Activated T-helper 1 cell treated with anti-CD3 and anti-CD28 coated beads, Interleukin-12 subunit alpha, Interleukin-12 subunit beta, Interleukin-2, Interleukin-4 antibody, amounts not matched to agents 30 ng/mL and 10 ng/mL and 1 ng/mL, durations not matched to agents 14 hours and 24 hours and 36 hours (primary cell): ENCODE data around the gene TARS2. TPM values are rescaled to one million over a fixed set of nuclear protein-coding genes. Genes with fewer than 3 reads are reported as not detected.

Experiments
- DNase-seq: peaks from one replicate; pipeline ENCODE4 v3.0.0; 2021; ENCODE audit warnings: low spot score
- H3K27ac Mint-ChIP-seq: one replicate; pipeline ENCODE4 v1.8.0; 2021; ENCODE audit warnings: mild to moderate bottlenecking, mixed read lengths
- H3K27me3 Mint-ChIP-seq: one replicate; pipeline ENCODE4 v1.8.0; 2022; ENCODE audit warnings: mild to moderate bottlenecking, moderate library complexity, mixed read lengths; ENCODE audit not compliant: insufficient read depth
- H3K36me3 Mint-ChIP-seq: one replicate; pipeline ENCODE4 v1.8.0; 2021; ENCODE audit warnings: low read depth, mixed read lengths
- H3K4me1 Mint-ChIP-seq: one replicate; pipeline ENCODE4 v1.8.0; 2021; ENCODE audit warnings: low read depth, mixed read lengths
- H3K4me3 Mint-ChIP-seq: one replicate; pipeline ENCODE4 v1.8.0; 2021; ENCODE audit warnings: mild to moderate bottlenecking, moderate library complexity, mixed read lengths
- H3K9me3 Mint-ChIP-seq: one replicate; pipeline ENCODE4 v1.8.0; 2021; ENCODE audit warnings: mixed read lengths
- intact Hi-C: fragments of 100-400 bp; cut with micrococcal nuclease; formaldehyde crosslinking; loops from one replicate; pipeline ENCODE4 v1.15.1; 2024
- total RNA-seq: library from RNA; stranded (reverse); gene quantifications from 2 replicates; pipeline ENCODE4 v1.2.3, GENCODE V29; 2022

The TARS2 gene
- total RNA-seq, 1 donor from 2014 or later: 77.4 TPM

- intact Hi-C loops: loop anchor here (1.0 kb wide), 1 partner anchor 69 kb away; no protein-coding TSS in a partner anchor
- no peak overlapping the region for H3K27ac Mint-ChIP-seq
- H3K4me3 Mint-ChIP-seq: no peak overlapping the region
- no peaks in the 10 kb centered on the region for H3K9me3 Mint-ChIP-seq
- DNase-seq: no peak
- H3K4me1 Mint-ChIP-seq: peaks cover 4% of the 10 kb centered on the region
- H3K36me3 Mint-ChIP-seq: no peaks in the 10 kb centered on the region
- no peaks in the 10 kb centered on the region for H3K27me3 Mint-ChIP-seq
Observed at GRCh38 chr1:150532860-150533259, 45.6 kb downstream of the TARS2 start.

GRCh38 chr1:150534002-150534401 is 46.8 kb downstream of the TARS2 start:
- no peaks in the 10 kb centered on the region for H3K27me3 Mint-ChIP-seq
- H3K4me3 Mint-ChIP-seq: no peak overlapping the region

GRCh38 chr1:150535511-150536287 is 48.5 kb downstream of the TARS2 start:
- Mint-ChIP-seq H3K4me1 (peaks cover 3% of the 10 kb centered on the region), H3K36me3 (no peaks in the 10 kb centered on the region), H3K27me3 (no peaks in the 10 kb centered on the region), H3K27ac (no peak overlapping the region), H3K9me3 (no peaks in the 10 kb centered on the region), H3K4me3 (no peak overlapping the region)
- no peak for DNase-seq
- intact Hi-C loops: no loop called here

More at GRCh38 chr1:150534002-150534401, 46.8 kb downstream of the TARS2 start:
- Mint-ChIP-seq H3K36me3 (no peaks in the 10 kb centered on the region), H3K4me1 (peaks cover 4% of the 10 kb centered on the region), H3K27ac (no peak overlapping the region), H3K9me3 (no peaks in the 10 kb centered on the region)
- intact Hi-C loops: no loop called here
- DNase-seq: no peak

- no peaks in the 10 kb centered on the region for H3K9me3 Mint-ChIP-seq
Observed at GRCh38 chr1:150536836-150537731, 49.9 kb downstream of the TARS2 start.

GRCh38 chr1:150537732-150538684 is 50.8 kb downstream of the TARS2 start:
- Mint-ChIP-seq H3K9me3 (no peaks in the 10 kb centered on the region), H3K4me1 (no peaks in the 10 kb centered on the region), H3K4me3 (no peak overlapping the region), H3K27ac (no peak overlapping the region), H3K27me3 (no peaks in the 10 kb centered on the region), H3K36me3 (no peaks in the 10 kb centered on the region)
- intact Hi-C loops: no loop called here
- no peak for DNase-seq

More at GRCh38 chr1:150536836-150537731, 49.9 kb downstream of the TARS2 start:
- Mint-ChIP-seq H3K4me3 (no peak overlapping the region), H3K4me1 (no peaks in the 10 kb centered on the region), H3K27ac (no peak overlapping the region), H3K36me3 (no peaks in the 10 kb centered on the region), H3K27me3 (no peaks in the 10 kb centered on the region)
- intact Hi-C loops: no loop called here
- DNase-seq: no peak

- intact Hi-C loops: no loop called here
- H3K27me3 Mint-ChIP-seq: peaks cover 14% of the 10 kb centered on the region
- peaks cover 4% of the 10 kb centered on the region for H3K4me1 Mint-ChIP-seq
- DNase-seq: no peak
- no peaks in the 10 kb centered on the region for H3K36me3 Mint-ChIP-seq
- no peaks in the 10 kb centered on the region for H3K9me3 Mint-ChIP-seq
- H3K4me3 Mint-ChIP-seq: no peak overlapping the region
- H3K27ac Mint-ChIP-seq: no peak overlapping the region
Observed at GRCh38 chr1:150543500-150544143, 56.4 kb downstream of the TARS2 start.

GRCh38 chr1:150544204-150544603 is 57.0 kb downstream of the TARS2 start:
- Mint-ChIP-seq H3K4me3 (no peak overlapping the region), H3K27me3 (peaks cover 14% of the 10 kb centered on the region), H3K4me1 (peaks cover 4% of the 10 kb centered on the region), H3K36me3 (no peaks in the 10 kb centered on the region), H3K27ac (no peak overlapping the region), H3K9me3 (no peaks in the 10 kb centered on the region)
- no peak for DNase-seq
- intact Hi-C loops: no loop called here

GRCh38 chr1:150545486-150546032 is 58.3 kb downstream of the TARS2 start:
- peaks cover 19% of the 10 kb centered on the region for H3K27me3 Mint-ChIP-seq
- peaks cover 12% of the 10 kb centered on the region for H3K4me1 Mint-ChIP-seq
- no peak overlapping the region for H3K27ac Mint-ChIP-seq
- DNase-seq: no peak
- intact Hi-C loops: no loop called here
- H3K4me3 Mint-ChIP-seq: no peak overlapping the region
- H3K9me3 Mint-ChIP-seq: no peaks in the 10 kb centered on the region
- no peaks in the 10 kb centered on the region for H3K36me3 Mint-ChIP-seq

- DNase-seq: no peak
- H3K4me3 Mint-ChIP-seq: no peak overlapping the region
- H3K4me1 Mint-ChIP-seq: peaks cover 21% of the 10 kb centered on the region
- peaks cover 3% of the 10 kb centered on the region for H3K36me3 Mint-ChIP-seq
- intact Hi-C loops: no loop called here
- no peaks in the 10 kb centered on the region for H3K9me3 Mint-ChIP-seq
- no peak overlapping the region for H3K27ac Mint-ChIP-seq
- peaks cover 22% of the 10 kb centered on the region for H3K27me3 Mint-ChIP-seq
Observed at GRCh38 chr1:150546294-150546937, 59.2 kb downstream of the TARS2 start.

- intact Hi-C loops: loop anchor here (2.0 kb wide), 1 partner anchor 33 kb away; the partner anchor contains the start of gene FALEC
- Mint-ChIP-seq H3K9me3 (no peaks in the 10 kb centered on the region), H3K36me3 (peaks cover 3% of the 10 kb centered on the region), H3K27ac (peak overlapping the region; percentile 74), H3K4me1 (peaks cover 34% of the 10 kb centered on the region), H3K27me3 (peaks cover 22% of the 10 kb centered on the region), H3K4me3 (peak overlapping the region; percentile 86)
- no peak for DNase-seq
Observed at GRCh38 chr1:150548324-150548631, 61.1 kb downstream of the TARS2 start.

GRCh38 chr1:150548632-150549495 is 61.6 kb downstream of the TARS2 start, which contains the start of gene ADAMTSL4:
Gene ADAMTSL4, plus strand, starts transcription at chr1:150549408. Its CDS starts 2,881 bp downstream, at chr1:150552289.
- DNase-seq: no peak
- peaks cover 3% of the 10 kb centered on the region for H3K36me3 Mint-ChIP-seq
- intact Hi-C loops: loop anchor here (2.0 kb wide), 1 partner anchor 34 kb away; the partner anchor contains the start of gene FALEC
- H3K27me3 Mint-ChIP-seq: peaks cover 22% of the 10 kb centered on the region
- H3K27ac Mint-ChIP-seq: peak within 1 kb of the TSS; percentile 74
- H3K4me1 Mint-ChIP-seq: peaks cover 34% of the 10 kb centered on the region
- H3K4me3 Mint-ChIP-seq: peak within 1 kb of the TSS; percentile 86
- no peaks in the 10 kb centered on the region for H3K9me3 Mint-ChIP-seq
